ENCODE measurements around the gene EPHB3. TPM values are rescaled to one million over a fixed set of nuclear protein-coding genes. Genes with fewer than 3 reads are reported as not detected.

Gene EPHB3
- total RNA-seq, 1 experiment from 2014 or later: 6.0 TPM

DNA sequence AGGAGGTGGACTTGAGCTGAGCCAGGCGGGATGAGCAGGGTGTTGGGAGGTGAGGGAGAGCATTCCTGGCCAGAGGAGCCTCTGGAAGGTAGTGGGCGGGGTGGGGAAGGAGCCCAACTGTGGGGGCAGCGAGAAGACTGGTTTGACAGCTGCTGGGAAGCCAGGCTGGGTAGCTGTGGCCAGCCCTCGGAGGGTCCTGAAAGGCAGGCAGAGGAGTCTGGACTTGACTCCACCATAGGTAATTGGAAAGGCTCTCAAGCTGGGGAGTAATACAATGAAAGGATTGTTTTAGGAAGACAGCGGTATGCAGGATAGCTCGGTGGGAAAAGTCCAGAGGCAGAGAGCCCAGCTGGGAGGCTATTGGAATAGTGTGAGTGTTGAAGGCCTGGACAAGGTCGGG lies 17.2 kb downstream of the EPHB3 start:
- Histone ChIP-seq H3K4me1 (ENCODE audit: control insufficient read depth, insufficient read depth, low read length) (no peaks in the 10 kb centered on the region; the same call in 1 of the 2 replicates), H3K27me3 (ENCODE audit: control insufficient read depth, insufficient read depth, low read length) (no peaks in the 10 kb centered on the region), H3K27ac (ENCODE audit: low read length) (no peak overlapping the region), H3K36me3 (ENCODE audit: control insufficient read depth, insufficient read depth, low read length) (no peaks in the 10 kb centered on the region), H3K4me3 (ENCODE audit: low read depth in 2 of 2, low read length in 2 of 2) (no peak overlapping the region), H3K9me3 (ENCODE audit: control insufficient read depth, insufficient read depth, low read depth, low read length) (no peaks in the 10 kb centered on the region)
- ChIA-PET CTCF (no interaction called here), POLR2A (no interaction called here)
- intact Hi-C loops (cut with micrococcal nuclease; ENCODE audit: unreplicated experiment): no loop called here
- TF ChIP-seq, protein P1, sequence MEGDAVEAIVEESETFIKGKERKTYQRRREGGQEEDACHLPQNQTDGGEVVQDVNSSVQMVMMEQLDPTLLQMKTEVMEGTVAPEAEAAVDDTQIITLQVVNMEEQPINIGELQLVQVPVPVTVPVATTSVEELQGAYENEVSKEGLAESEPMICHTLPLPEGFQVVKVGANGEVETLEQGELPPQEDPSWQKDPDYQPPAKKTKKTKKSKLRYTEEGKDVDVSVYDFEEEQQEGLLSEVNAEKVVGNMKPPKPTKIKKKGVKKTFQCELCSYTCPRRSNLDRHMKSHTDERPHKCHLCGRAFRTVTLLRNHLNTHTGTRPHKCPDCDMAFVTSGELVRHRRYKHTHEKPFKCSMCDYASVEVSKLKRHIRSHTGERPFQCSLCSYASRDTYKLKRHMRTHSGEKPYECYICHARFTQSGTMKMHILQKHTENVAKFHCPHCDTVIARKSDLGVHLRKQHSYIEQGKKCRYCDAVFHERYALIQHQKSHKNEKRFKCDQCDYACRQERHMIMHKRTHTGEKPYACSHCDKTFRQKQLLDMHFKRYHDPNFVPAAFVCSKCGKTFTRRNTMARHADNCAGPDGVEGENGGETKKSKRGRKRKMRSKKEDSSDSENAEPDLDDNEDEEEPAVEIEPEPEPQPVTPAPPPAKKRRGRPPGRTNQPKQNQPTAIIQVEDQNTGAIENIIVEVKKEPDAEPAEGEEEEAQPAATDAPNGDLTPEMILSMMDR (IDR thresholded peaks at IDR 0.05): no peak
- TF ChIP-seq TCF7L2 (IDR thresholded peaks at IDR 0.05; ENCODE audit: low read depth, low read length): no peak
- TF ChIP-seq, protein P2, sequence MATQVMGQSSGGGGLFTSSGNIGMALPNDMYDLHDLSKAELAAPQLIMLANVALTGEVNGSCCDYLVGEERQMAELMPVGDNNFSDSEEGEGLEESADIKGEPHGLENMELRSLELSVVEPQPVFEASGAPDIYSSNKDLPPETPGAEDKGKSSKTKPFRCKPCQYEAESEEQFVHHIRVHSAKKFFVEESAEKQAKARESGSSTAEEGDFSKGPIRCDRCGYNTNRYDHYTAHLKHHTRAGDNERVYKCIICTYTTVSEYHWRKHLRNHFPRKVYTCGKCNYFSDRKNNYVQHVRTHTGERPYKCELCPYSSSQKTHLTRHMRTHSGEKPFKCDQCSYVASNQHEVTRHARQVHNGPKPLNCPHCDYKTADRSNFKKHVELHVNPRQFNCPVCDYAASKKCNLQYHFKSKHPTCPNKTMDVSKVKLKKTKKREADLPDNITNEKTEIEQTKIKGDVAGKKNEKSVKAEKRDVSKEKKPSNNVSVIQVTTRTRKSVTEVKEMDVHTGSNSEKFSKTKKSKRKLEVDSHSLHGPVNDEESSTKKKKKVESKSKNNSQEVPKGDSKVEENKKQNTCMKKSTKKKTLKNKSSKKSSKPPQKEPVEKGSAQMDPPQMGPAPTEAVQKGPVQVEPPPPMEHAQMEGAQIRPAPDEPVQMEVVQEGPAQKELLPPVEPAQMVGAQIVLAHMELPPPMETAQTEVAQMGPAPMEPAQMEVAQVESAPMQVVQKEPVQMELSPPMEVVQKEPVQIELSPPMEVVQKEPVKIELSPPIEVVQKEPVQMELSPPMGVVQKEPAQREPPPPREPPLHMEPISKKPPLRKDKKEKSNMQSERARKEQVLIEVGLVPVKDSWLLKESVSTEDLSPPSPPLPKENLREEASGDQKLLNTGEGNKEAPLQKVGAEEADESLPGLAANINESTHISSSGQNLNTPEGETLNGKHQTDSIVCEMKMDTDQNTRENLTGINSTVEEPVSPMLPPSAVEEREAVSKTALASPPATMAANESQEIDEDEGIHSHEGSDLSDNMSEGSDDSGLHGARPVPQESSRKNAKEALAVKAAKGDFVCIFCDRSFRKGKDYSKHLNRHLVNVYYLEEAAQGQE (IDR thresholded peaks at IDR 0.05; ENCODE audit: insufficient read depth in 1 of 2, low read depth in 2 of 2, low read length in 1 of 2): no peak
- no peak for TF ChIP-seq POLR2AphosphoS5 (IDR thresholded peaks at IDR 0.05; ENCODE audit: low read depth, low read length)
- no peak for TF ChIP-seq SIN3A (IDR thresholded peaks at IDR 0.05; ENCODE audit: borderline replicate concordance, insufficient read depth, low read depth, low read length)
- in situ Hi-C loops (cut with HindIII; ENCODE audit: low pct_unique_long_range_greater_than_20kb, low sequenced_read_pairs): no loop called here
- DNase-seq (ENCODE audit: low read depth, low spot score) (no peak), ATAC-seq (no peak)
- BruUV-seq (replicated peaks): no TSS peak

DNA sequence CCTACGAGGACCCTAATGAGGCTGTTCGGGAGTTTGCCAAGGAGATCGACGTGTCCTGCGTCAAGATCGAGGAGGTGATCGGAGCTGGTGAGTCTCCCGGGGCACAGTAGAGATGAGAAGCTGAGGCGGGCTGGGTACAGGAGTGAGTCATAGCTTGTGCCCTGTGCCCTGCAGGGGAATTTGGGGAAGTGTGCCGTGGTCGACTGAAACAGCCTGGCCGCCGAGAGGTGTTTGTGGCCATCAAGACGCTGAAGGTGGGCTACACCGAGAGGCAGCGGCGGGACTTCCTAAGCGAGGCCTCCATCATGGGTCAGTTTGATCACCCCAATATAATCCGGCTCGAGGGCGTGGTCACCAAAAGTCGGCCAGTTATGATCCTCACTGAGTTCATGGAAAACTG lies 17.9 kb downstream of the EPHB3 start:
- no peak overlapping the region for H3K4me3 ChIP-seq (ENCODE audit: low read depth in 2 of 2, low read length in 2 of 2)
- no peaks in the 10 kb centered on the region; the same call in 1 of the 2 replicates for H3K4me1 ChIP-seq (ENCODE audit: control insufficient read depth, insufficient read depth, low read length)
- intact Hi-C loops (cut with micrococcal nuclease; ENCODE audit: unreplicated experiment): no loop called here
- no peaks in the 10 kb centered on the region for H3K27me3 ChIP-seq (ENCODE audit: control insufficient read depth, insufficient read depth, low read length)
- H3K9me3 ChIP-seq (ENCODE audit: control insufficient read depth, insufficient read depth, low read depth, low read length): no peaks in the 10 kb centered on the region
- ChIA-PET POLR2A (no interaction called here), CTCF (no interaction called here)
- in situ Hi-C loops (cut with HindIII; ENCODE audit: low pct_unique_long_range_greater_than_20kb, low sequenced_read_pairs): no loop called here
- DNase-seq (ENCODE audit: low read depth, low spot score) (no peak), ATAC-seq (no peak)
- BruUV-seq (replicated peaks): no TSS peak
- no peaks in the 10 kb centered on the region for H3K36me3 ChIP-seq (ENCODE audit: control insufficient read depth, insufficient read depth, low read length)
- no peak overlapping the region for H3K27ac ChIP-seq (ENCODE audit: low read length)
- TF ChIP-seq, protein P1 (IDR thresholded peaks at IDR 0.05): no peak
- TF ChIP-seq, protein P2 (IDR thresholded peaks at IDR 0.05; ENCODE audit: insufficient read depth in 1 of 2, low read depth in 2 of 2, low read length in 1 of 2): no peak
- TF ChIP-seq SIN3A (IDR thresholded peaks at IDR 0.05; ENCODE audit: borderline replicate concordance, insufficient read depth, low read depth, low read length) (no peak), TCF7L2 (IDR thresholded peaks at IDR 0.05; ENCODE audit: low read depth, low read length) (no peak), POLR2AphosphoS5 (IDR thresholded peaks at IDR 0.05; ENCODE audit: low read depth, low read length) (no peak)

All from Panc1 (cell line).